HepG2 (cell line): ENCODE data around the gene BICDL1. TPM values are rescaled to one million over a fixed set of nuclear protein-coding genes. Genes with fewer than 3 reads are reported as not detected.
A peak's percentile ranks its signal among the peaks of the same experiment; 100 is the strongest.

Experiments
- ARNT ChIP-seq: fragments of 450-650 bp; IDR thresholded peaks from 2 replicates; pipeline ENCODE4 v1.6.1; 2017
- BHLHE40 ChIP-seq: IDR thresholded peaks from 2 replicates; pipeline ENCODE4 v1.6.1; 2011; ENCODE audit warnings: low read length, improper control_type of control experiment
- ELF4 ChIP-seq: sonication (generic); formaldehyde crosslinking; IDR thresholded peaks from 2 replicates; pipeline ENCODE4 v1.5.0; 2020; ENCODE audit warnings: missing genetic modification reagents, mild to moderate bottlenecking, moderate library complexity, borderline replicate concordance
- FLYWCH1 ChIP-seq: sonication (generic); formaldehyde crosslinking; IDR thresholded peaks from 2 replicates; pipeline ENCODE4 v1.8.1; 2023; ENCODE audit warnings: mild to moderate bottlenecking, missing genetic modification reagents
- FOXO1 ChIP-seq: sonication (generic); formaldehyde crosslinking; IDR thresholded peaks from 2 replicates; pipeline ENCODE4 v1.4.0; 2020; ENCODE audit warnings: missing genetic modification reagents
- HOXA3 ChIP-seq: sonication (generic); formaldehyde crosslinking; IDR thresholded peaks from 2 replicates; pipeline ENCODE4 v1.5.0; 2020; ENCODE audit warnings: missing genetic modification reagents
- KAT8 ChIP-seq: IDR thresholded peaks from 2 replicates; pipeline ENCODE4 v1.6.1; 2016; ENCODE audit warnings: missing genetic modification reagents, missing compliant biosample characterization
- KDM5A ChIP-seq: fragments of 200-600 bp; sonication (generic); IDR thresholded peaks from 2 replicates; pipeline ENCODE4 v1.7.0; 2018; ENCODE audit warnings: antibody characterized with exemption, mild to moderate bottlenecking, low read length, borderline replicate concordance
- MXD4 ChIP-seq: IDR thresholded peaks from 2 replicates; pipeline ENCODE4 v1.6.1; 2016; ENCODE audit warnings: mild to moderate bottlenecking, missing biosample characterization, missing genetic modification reagents
- MXI1 ChIP-seq: IDR thresholded peaks from 3 replicates; pipeline ENCODE4 v1.6.1; 2012; ENCODE audit warnings: low read depth, low read length, inconsistent platforms, borderline replicate concordance
- NPAS2 ChIP-seq: sonication (generic); formaldehyde crosslinking; IDR thresholded peaks from 2 replicates; pipeline ENCODE4 v1.8.0; 2022; ENCODE audit warnings: mild to moderate bottlenecking, missing genetic modification reagents, borderline replicate concordance
- REL ChIP-seq: sonication (generic); formaldehyde crosslinking; conservative IDR thresholded peaks from 2 replicates; pipeline ENCODE4 v1.8.0; 2022; ENCODE audit warnings: mild to moderate bottlenecking, missing genetic modification reagents, moderate library complexity
- SMARCC2 ChIP-seq: fragments of 450-650 bp; IDR thresholded peaks from 2 replicates; pipeline ENCODE4 v1.6.1; 2017; ENCODE audit warnings: antibody characterized with exemption, mild to moderate bottlenecking
- SMC3 ChIP-seq: IDR thresholded peaks from 2 replicates; pipeline ENCODE4 v1.6.1; 2011; ENCODE audit warnings: low read length, improper control_type of control experiment
- SRF ChIP-seq: IDR thresholded peaks from 2 replicates; pipeline ENCODE4 v1.6.1; 2011; ENCODE audit warnings: mild to moderate bottlenecking, low read depth, low read length, moderate library complexity
- TBX3 ChIP-seq: fragments of 450-650 bp; IDR thresholded peaks from 2 replicates; pipeline ENCODE4 v1.6.1; 2017; ENCODE audit warnings: antibody characterized with exemption, mild to moderate bottlenecking, inconsistent platforms, borderline replicate concordance
- ZBTB33 ChIP-seq: sonication (generic); formaldehyde crosslinking; IDR thresholded peaks from 2 replicates; pipeline ENCODE4 v1.4.0; 2020; ENCODE audit warnings: missing genetic modification reagents
- ZBTB39 ChIP-seq: sonication (generic); formaldehyde crosslinking; IDR thresholded peaks from 2 replicates; pipeline ENCODE4 v1.5.0; 2020; ENCODE audit warnings: missing genetic modification reagents
- ZNF292 ChIP-seq: sonication (generic); formaldehyde crosslinking; IDR thresholded peaks from 2 replicates; pipeline ENCODE4 v1.8.1; 2022; ENCODE audit warnings: mild to moderate bottlenecking, low read depth, missing genetic modification reagents, borderline replicate concordance
- ZNF780A ChIP-seq: sonication (generic); formaldehyde crosslinking; IDR thresholded peaks from 2 replicates; pipeline ENCODE4 v1.8.0; 2022; ENCODE audit warnings: mild to moderate bottlenecking, missing genetic modification reagents, moderate library complexity
- polyA plus RNA-seq, 8 experiments: library from polyadenylated mRNA; depleted of rRNA in 3 of 8; stranded (reverse) in 7 of 8; unstranded in 1 of 8; fragments of >200 nt; fragmentation: Illumina TruSeq in 4 of 8; extraction: Trizol in 4 of 8; gene quantifications; 2 replicates each; pipeline versions ENCODE4 v1.2.1 to v1.2.3, GENCODE V29; 2011 to 2016; ENCODE audit warnings: low read depth in 4 of 8, missing spikeins in 1 of 8, mixed read lengths in 1 of 8; ENCODE audit not compliant: insufficient read depth in 1 of 8
- total RNA-seq, 5 experiments: library from RNA; depleted of rRNA; stranded (reverse); fragments of >200 nt; fragmentation: Illumina TruSeq; extraction: Trizol; gene quantifications; 2 replicates each; pipeline ENCODE4 v1.2.3, GENCODE V29; 2016; ENCODE audit warnings: low read depth in 1 of 5
- TF ChIP-seq, protein P1 (sequence below): sonication (generic); formaldehyde crosslinking; IDR thresholded peaks from 2 replicates; pipeline ENCODE4 v1.4.0; 2020; ENCODE audit warnings: missing genetic modification reagents
- TF ChIP-seq, protein P2 (sequence below): sonication (generic); formaldehyde crosslinking; IDR thresholded peaks from 2 replicates; pipeline ENCODE4 v1.5.0; 2020; ENCODE audit warnings: missing genetic modification reagents

BICDL1 gene
- total and polyA plus RNA-seq, 2 of the 13 experiments (the other 11 are each of a cell fraction or from before 2014, with no cell fraction given) = 3.6 to 9.7 TPM

- TF ChIP-seq ZBTB33 (CRISPR knock-in tag) (no peak), MXI1 (peak; percentile 75; the same call in 2 of the 3 replicates), NPAS2 (CRISPR knock-in tag) (no peak), SMARCC2 (no peak), BHLHE40 (no peak), FOXO1 (CRISPR knock-in tag) (peak; percentile 13; the same call in 1 of the 2 replicates), SRF (no peak), KAT8 (CRISPR knock-in tag) (peak; percentile 82), MXD4 (CRISPR knock-in tag) (peak; percentile 97), ZNF780A (CRISPR knock-in tag) (no peak), SMC3 (no peak), KDM5A (peak; percentile 36; the same call in 1 of the 2 replicates), FLYWCH1 (CRISPR knock-in tag) (no peak), ZNF292 (CRISPR knock-in tag) (no peak), ZBTB39 (no peak), TBX3 (no peak), HOXA3 (CRISPR knock-in tag) (peak; percentile 68), ARNT (no peak), ELF4 (no peak), REL (peak; percentile 76; the same call in 1 of the 2 replicates)
- TF ChIP-seq, protein P1, sequence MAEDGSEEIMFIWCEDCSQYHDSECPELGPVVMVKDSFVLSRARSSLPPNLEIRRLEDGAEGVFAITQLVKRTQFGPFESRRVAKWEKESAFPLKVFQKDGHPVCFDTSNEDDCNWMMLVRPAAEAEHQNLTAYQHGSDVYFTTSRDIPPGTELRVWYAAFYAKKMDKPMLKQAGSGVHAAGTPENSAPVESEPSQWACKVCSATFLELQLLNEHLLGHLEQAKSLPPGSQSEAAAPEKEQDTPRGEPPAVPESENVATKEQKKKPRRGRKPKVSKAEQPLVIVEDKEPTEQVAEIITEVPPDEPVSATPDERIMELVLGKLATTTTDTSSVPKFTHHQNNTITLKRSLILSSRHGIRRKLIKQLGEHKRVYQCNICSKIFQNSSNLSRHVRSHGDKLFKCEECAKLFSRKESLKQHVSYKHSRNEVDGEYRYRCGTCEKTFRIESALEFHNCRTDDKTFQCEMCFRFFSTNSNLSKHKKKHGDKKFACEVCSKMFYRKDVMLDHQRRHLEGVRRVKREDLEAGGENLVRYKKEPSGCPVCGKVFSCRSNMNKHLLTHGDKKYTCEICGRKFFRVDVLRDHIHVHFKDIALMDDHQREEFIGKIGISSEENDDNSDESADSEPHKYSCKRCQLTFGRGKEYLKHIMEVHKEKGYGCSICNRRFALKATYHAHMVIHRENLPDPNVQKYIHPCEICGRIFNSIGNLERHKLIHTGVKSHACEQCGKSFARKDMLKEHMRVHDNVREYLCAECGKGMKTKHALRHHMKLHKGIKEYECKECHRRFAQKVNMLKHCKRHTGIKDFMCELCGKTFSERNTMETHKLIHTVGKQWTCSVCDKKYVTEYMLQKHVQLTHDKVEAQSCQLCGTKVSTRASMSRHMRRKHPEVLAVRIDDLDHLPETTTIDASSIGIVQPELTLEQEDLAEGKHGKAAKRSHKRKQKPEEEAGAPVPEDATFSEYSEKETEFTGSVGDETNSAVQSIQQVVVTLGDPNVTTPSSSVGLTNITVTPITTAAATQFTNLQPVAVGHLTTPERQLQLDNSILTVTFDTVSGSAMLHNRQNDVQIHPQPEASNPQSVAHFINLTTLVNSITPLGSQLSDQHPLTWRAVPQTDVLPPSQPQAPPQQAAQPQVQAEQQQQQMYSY = 0 out of 2 replicates have a peak, but pooled peaks have one; percentile 29
- TF ChIP-seq, protein P2, sequence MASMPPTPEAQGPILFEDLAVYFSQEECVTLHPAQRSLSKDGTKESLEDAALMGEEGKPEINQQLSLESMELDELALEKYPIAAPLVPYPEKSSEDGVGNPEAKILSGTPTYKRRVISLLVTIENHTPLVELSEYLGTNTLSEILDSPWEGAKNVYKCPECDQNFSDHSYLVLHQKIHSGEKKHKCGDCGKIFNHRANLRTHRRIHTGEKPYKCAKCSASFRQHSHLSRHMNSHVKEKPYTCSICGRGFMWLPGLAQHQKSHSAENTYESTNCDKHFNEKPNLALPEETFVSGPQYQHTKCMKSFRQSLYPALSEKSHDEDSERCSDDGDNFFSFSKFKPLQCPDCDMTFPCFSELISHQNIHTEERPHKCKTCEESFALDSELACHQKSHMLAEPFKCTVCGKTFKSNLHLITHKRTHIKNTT = no peak
These were observed 128.0 kb downstream of the BICDL1 start (continued) for GRCh38 chr12:120116792-120117651.
